CD4-positive, alpha-beta T cell (primary cell): ENCODE data around the gene ZNF785. TPM values are rescaled to one million over a fixed set of nuclear protein-coding genes. Genes with fewer than 3 reads are reported as not detected.
A peak's percentile ranks its signal among the peaks of the same experiment; 100 is the strongest.

Source experiments
- ATAC-seq: fragments of 200-7000 bp; cut with Tn5 transposase; one replicate; pipeline ENCODE4 v1.10.0; 2022; ENCODE audit warnings: mild to moderate bottlenecking; ENCODE audit not compliant: poor library complexity
- CTCF ChIA-PET: fragments of 350-600 bp; sonication (Branson Sonifier 250); formaldehyde crosslinking; loops from one replicate; lab custom pipeline; 2021; ENCODE audit warnings: antibody characterized with exemption, inconsistent platforms; lab: Charles Lee
- POLR2A ChIA-PET: fragments of 350-600 bp; sonication (Branson Sonifier 250); formaldehyde crosslinking; loops from one replicate; lab custom pipeline; 2021; ENCODE audit warnings: antibody characterized with exemption, inconsistent platforms; lab: Charles Lee
- DNase-seq, 14 experiments: peaks; one replicate each; pipeline ENCODE4 v3.0.0-alpha.2; 2013 to 2020; ENCODE audit warnings: mixed read lengths in 2 of 14
- H3K27ac ChIP-seq, 2 donors: one replicate each; pipeline versions ENCODE4 v1.5.1 to v1.7.0; 2013; ENCODE audit warnings: low read length in 2 of 2, low read depth in 1 of 2, mild to moderate bottlenecking in 1 of 2
- H3K27me3 ChIP-seq, 2 experiments: 1 replicate in 1 of 2; 2 replicates in 1 of 2; pipeline versions ENCODE4 v1.6.1 to v1.7.0; 2013; ENCODE audit warnings: low read length in 2 of 2, control low read depth in 1 of 2, mild to moderate bottlenecking in 1 of 2, moderate library complexity in 1 of 2; ENCODE audit not compliant: insufficient read depth in 2 of 2, control insufficient read depth in 1 of 2
- H3K36me3 ChIP-seq: one replicate; pipeline ENCODE4 v1.6.1; 2013; ENCODE audit warnings: low read length, control low read depth; ENCODE audit not compliant: insufficient read depth
- H3K4me1 ChIP-seq: one replicate; pipeline ENCODE4 v1.6.1; 2013; ENCODE audit warnings: low read length, control low read depth; ENCODE audit not compliant: insufficient read depth
- H3K4me3 ChIP-seq: one replicate; pipeline ENCODE4 v1.5.1; 2013; ENCODE audit warnings: mild to moderate bottlenecking, low read length, moderate library complexity
- H3K9me3 ChIP-seq, 2 experiments: 1 replicate in 1 of 2; 2 replicates in 1 of 2; pipeline versions ENCODE4 v1.6.1 to v1.7.0; 2013; ENCODE audit warnings: low read length in 2 of 2, mild to moderate bottlenecking in 2 of 2, control low read depth in 1 of 2, moderate library complexity in 1 of 2; ENCODE audit not compliant: control insufficient read depth in 1 of 2, insufficient read depth in 1 of 2
- H3K27ac Mint-ChIP-seq: one replicate; pipeline ENCODE4 v1.8.0; 2020; ENCODE audit warnings: mixed read lengths
- H3K27me3 Mint-ChIP-seq: one replicate; pipeline ENCODE4 v1.8.0; 2021; ENCODE audit warnings: mixed read lengths
- H3K36me3 Mint-ChIP-seq: one replicate; pipeline ENCODE4 v1.8.0; 2021; ENCODE audit warnings: low read depth, mixed read lengths
- H3K4me1 Mint-ChIP-seq: one replicate; pipeline ENCODE4 v1.8.0; 2021; ENCODE audit warnings: low read depth, mixed read lengths
- H3K4me3 Mint-ChIP-seq: one replicate; pipeline ENCODE4 v1.8.0; 2020; ENCODE audit warnings: mild to moderate bottlenecking, mixed read lengths
- H3K9me3 Mint-ChIP-seq: one replicate; pipeline ENCODE4 v1.8.0; 2020; ENCODE audit warnings: mixed read lengths
- intact Hi-C, 2 experiments: fragments of 100-400 bp; cut with DNase I in 1 of 2; cut with micrococcal nuclease in 1 of 2; formaldehyde crosslinking; loops; one replicate each; pipeline versions ENCODE4 v1.15.1 to v1.9.0; 2023 to 2025; cut with DNase I, micrococcal nuclease
- total RNA-seq, 174 experiments: library from RNA in 2 of 174; stranded (reverse) in 2 of 174; gene quantifications; one replicate each; pipeline ENCODE4 v1.2.3 and lab custom pipeline; 2021 to 2026
- TF ChIP-seq, protein P1 (sequence below): fragments of 200-600 bp; IDR thresholded peaks from one replicate; pipeline ENCODE4 v1.8.0; 2022; ENCODE audit warnings: antibody characterized with exemption, mild to moderate bottlenecking

Gene ZNF785
- total RNA-seq, 2 experiments from 2014 or later = 6.6 to 7.7 TPM

DNA sequence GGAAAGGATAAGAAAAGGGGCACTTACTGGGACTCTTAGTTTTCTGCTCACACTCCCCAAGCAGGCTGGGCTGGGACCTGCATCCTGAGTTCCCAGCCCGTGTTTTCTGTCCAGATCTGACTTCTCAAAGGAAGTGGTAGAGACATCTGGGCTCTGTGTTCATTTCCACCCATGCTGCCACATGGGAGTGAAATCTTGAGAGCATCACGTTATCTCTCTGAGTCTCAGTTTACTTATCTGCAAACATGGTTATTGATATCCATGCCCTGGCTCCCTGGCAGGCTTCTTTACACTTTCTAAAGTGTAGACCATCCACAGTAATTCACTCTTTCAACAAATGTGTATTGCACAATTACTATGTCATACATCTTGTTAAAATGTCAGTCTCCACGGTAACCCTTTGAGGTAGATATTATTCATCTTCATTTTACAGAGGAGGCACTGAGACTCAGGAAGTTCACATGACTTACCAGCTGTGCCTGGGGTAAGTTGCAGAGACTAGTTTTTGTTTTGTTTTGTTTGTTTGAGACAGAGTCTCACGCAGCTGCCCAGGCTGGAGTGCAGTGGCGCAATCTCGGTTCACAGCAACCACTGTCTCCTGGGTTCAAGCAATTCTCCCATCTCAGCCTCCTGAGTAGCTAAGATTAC lies 17.4 kb downstream of the ZNF785 start:
- peak in 13 of 14 experiments; percentile 25 to 87 (median 54) for DNase-seq
- H3K27me3 Mint-ChIP-seq = no peaks in the 10 kb centered on the region
- H3K4me3 Mint-ChIP-seq = peak overlapping the region; percentile 92
- ATAC-seq = peak; percentile 45
- no peaks in the 10 kb centered on the region for H3K36me3 Mint-ChIP-seq
- intact Hi-C loops = loop anchor here in 1 of 2 experiments (1.0 kb wide), 1 partner anchor 10 kb away; the partner anchor contains the start of gene ZNF764
- Histone ChIP-seq H3K4me3 (no peak overlapping the region), H3K27me3 (no peaks in the 10 kb centered on the region), H3K36me3 (peaks cover 8% of the 10 kb centered on the region), H3K9me3 (no peaks in the 10 kb centered on the region), H3K27ac (peak overlapping the region; percentile 87 to 93), H3K4me1 (peaks cover 60% of the 10 kb centered on the region)
- CTCF ChIA-PET = interaction anchor here (0.9 to 1.4 kb wide), 4 partner anchors 10 to 61 kb away, joined by 3 to 8 read pairs (median 4); partner anchors contain the start of gene ZNF764
- peaks cover 47% of the 10 kb centered on the region for H3K4me1 Mint-ChIP-seq
- POLR2A ChIA-PET = interaction anchor here (0.8 to 3.1 kb wide), 10 partner anchors 10 to 150 kb away, joined by 3 to 43 read pairs (median 6); partner anchors contain the start of genes DCTPP1, ZNF747 and ZNF764
- no peaks in the 10 kb centered on the region for H3K9me3 Mint-ChIP-seq
- TF ChIP-seq, protein P1, sequence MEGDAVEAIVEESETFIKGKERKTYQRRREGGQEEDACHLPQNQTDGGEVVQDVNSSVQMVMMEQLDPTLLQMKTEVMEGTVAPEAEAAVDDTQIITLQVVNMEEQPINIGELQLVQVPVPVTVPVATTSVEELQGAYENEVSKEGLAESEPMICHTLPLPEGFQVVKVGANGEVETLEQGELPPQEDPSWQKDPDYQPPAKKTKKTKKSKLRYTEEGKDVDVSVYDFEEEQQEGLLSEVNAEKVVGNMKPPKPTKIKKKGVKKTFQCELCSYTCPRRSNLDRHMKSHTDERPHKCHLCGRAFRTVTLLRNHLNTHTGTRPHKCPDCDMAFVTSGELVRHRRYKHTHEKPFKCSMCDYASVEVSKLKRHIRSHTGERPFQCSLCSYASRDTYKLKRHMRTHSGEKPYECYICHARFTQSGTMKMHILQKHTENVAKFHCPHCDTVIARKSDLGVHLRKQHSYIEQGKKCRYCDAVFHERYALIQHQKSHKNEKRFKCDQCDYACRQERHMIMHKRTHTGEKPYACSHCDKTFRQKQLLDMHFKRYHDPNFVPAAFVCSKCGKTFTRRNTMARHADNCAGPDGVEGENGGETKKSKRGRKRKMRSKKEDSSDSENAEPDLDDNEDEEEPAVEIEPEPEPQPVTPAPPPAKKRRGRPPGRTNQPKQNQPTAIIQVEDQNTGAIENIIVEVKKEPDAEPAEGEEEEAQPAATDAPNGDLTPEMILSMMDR = no peak
- peak overlapping the region; percentile 98 for H3K27ac Mint-ChIP-seq

DNA sequence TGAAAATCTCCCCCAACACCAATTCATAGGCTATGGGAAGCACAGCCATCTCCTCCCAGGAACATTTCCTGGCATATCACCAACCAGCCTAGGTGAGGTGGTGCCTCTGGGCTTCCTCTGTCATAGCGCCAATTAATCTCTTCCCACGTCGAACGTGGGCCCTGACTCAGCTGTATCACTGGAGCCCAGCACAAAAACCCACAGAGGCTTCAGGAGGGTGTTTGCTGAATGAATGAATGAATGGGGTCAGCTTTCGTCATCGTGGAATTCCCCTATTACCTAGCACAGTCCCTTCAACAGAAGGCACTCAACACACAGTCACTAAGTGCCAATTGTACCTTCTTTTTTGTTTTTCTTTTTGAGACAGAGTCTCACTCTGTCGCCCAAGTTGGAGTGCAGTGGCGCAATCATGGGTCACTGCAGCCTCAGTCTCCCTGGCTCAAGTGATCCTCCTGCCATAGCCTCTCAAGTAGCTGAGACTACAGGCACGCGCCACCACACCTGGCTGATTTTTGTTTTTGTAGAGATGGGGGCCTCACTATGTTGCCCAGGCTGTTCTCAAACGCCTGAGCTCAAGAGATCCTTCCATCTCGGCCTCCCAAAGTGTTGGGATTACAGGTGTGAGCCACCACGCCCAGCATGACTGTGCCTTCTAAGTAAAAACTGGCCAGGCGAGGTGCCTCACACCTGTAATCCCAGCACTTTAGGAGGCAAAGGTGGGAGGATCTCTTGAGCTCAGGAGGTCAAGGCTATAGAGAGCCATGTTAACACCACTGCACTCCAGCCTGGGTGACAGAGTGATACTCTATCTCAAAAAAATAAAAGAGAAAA lies 18.1 kb downstream of the ZNF785 start:
- no peaks in the 10 kb centered on the region for H3K9me3 Mint-ChIP-seq
- Histone ChIP-seq H3K4me1 (peaks cover 55% of the 10 kb centered on the region), H3K4me3 (no peak overlapping the region), H3K27me3 (no peaks in the 10 kb centered on the region), H3K9me3 (no peaks in the 10 kb centered on the region), H3K36me3 (peaks cover 8% of the 10 kb centered on the region), H3K27ac (peak overlapping the region; percentile 87 to 93)
- peak overlapping the region; percentile 92 for H3K4me3 Mint-ChIP-seq
- TF ChIP-seq, protein P1 = no peak
- ATAC-seq (peak; percentile 10), DNase-seq (peak in 11 of 14 experiments; percentile 11 to 89 (median 43))
- H3K4me1 Mint-ChIP-seq = peaks cover 46% of the 10 kb centered on the region
- H3K27ac Mint-ChIP-seq = peak overlapping the region; percentile 98
- CTCF ChIA-PET = interaction anchor here (1.0 to 1.7 kb wide), 6 partner anchors 9 to 62 kb away, joined by 3 to 8 read pairs (median 4); partner anchors contain the start of gene ZNF764
- intact Hi-C loops = no loop called here
- H3K36me3 Mint-ChIP-seq = no peaks in the 10 kb centered on the region
- POLR2A ChIA-PET = interaction anchor here (1.2 to 3.1 kb wide), 5 partner anchors 9 to 149 kb away, joined by 5 to 43 read pairs (median 7); partner anchors contain the start of genes DCTPP1, ZNF747 and ZNF764
- H3K27me3 Mint-ChIP-seq = no peaks in the 10 kb centered on the region

DNA sequence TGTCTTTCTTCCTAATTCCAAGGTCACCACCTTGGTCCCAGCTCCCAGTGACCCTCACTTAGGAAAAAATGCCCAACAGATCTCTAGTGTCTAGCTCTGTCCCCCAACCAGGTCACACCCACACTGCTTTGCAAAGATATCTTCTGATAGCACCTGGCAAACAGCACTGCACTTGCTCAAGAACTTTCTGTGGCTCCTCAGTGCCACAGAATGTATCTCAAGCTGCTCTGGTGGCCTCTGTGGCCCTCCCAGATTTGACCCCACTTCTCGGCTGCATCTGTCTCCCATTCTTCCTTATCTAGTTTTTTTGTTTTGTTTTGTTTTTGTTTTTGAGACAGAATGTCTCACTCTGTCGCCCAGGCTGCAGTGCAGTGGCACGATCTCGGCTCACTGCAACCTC lies 19.0 kb downstream of the ZNF785 start:
- H3K4me1 Mint-ChIP-seq = peaks cover 38% of the 10 kb centered on the region
- peaks cover 8% of the 10 kb centered on the region for H3K36me3 ChIP-seq
- H3K4me1 ChIP-seq = peaks cover 58% of the 10 kb centered on the region
- ATAC-seq (no peak), DNase-seq (no peak)
- TF ChIP-seq, protein P1 = no peak
- no peaks in the 10 kb centered on the region for H3K27me3 Mint-ChIP-seq
- no peaks in the 10 kb centered on the region for H3K9me3 ChIP-seq
- no peak overlapping the region for H3K4me3 Mint-ChIP-seq
- CTCF ChIA-PET = interaction anchor here (1.1 to 1.7 kb wide), 3 partner anchors 8 to 32 kb away, joined by 3 to 4 read pairs (median 4); partner anchors contain the start of gene ZNF764
- POLR2A ChIA-PET = interaction anchor here (3.0 to 3.1 kb wide), 2 partner anchors 9 to 31 kb away, joined by 9 to 43 read pairs; partner anchors contain the start of genes ZNF747 and ZNF764
- peak overlapping the region in 1 of 2 donors; percentile 93 for H3K27ac ChIP-seq
- H3K9me3 Mint-ChIP-seq = no peaks in the 10 kb centered on the region
- H3K27me3 ChIP-seq = no peaks in the 10 kb centered on the region
- intact Hi-C loops = no loop called here
- H3K4me3 ChIP-seq = no peak overlapping the region
- no peaks in the 10 kb centered on the region for H3K36me3 Mint-ChIP-seq
- peak overlapping the region; percentile 98 for H3K27ac Mint-ChIP-seq
